Prostate gland (tissue), 2 donors: Measurements from ENCODE around the gene TADA2A. TPM values are rescaled to one million over a fixed set of nuclear protein-coding genes. Genes with fewer than 3 reads are reported as not detected.
"Not testable (repeated sequence)": the region's sequence is repeated elsewhere in the genome, so short reads cannot be mapped to it uniquely, and the experiment has no call there.

ENCODE experiments used
- DNase-seq: peaks from one replicate; pipeline ENCODE4 v3.0.0-alpha.2; 2019; ENCODE audit warnings: low spot score
- H3K27ac ChIP-seq, 2 donors: fragments of 200-600 bp; sonication (generic); 2 replicates each; pipeline ENCODE4 v1.5.1; 2017 to 2019
- H3K27me3 ChIP-seq: fragments of 200-600 bp; sonication (generic); replicated peaks from 2 replicates; pipeline ENCODE4 v1.5.1; 2019; ENCODE audit not compliant: insufficient read depth
- H3K36me3 ChIP-seq, 2 donors: fragments of 200-600 bp; sonication (generic); 1 replicate in 1 of 2; 2 replicates in 1 of 2; pipeline versions ENCODE4 v1.5.1 to v1.8.1; 2017 to 2019
- H3K4me1 ChIP-seq: fragments of 200-600 bp; sonication (generic); replicated peaks from 2 replicates; pipeline ENCODE4 v1.5.1; 2019
- H3K4me3 ChIP-seq, 2 donors: fragments of 200-600 bp; sonication (generic); 2 replicates each; pipeline ENCODE4 v1.5.1; 2017 to 2019
- H3K9me3 ChIP-seq: fragments of 200-600 bp; sonication (generic); 2 replicates; pipeline ENCODE4 v1.5.1; 2017
- POLR2A ChIP-seq: fragments of 450-650 bp; IDR thresholded peaks from one replicate; pipeline ENCODE4 v1.6.1; 2016; ENCODE audit warnings: antibody characterized with exemption, mild to moderate bottlenecking
- POLR2AphosphoS5 ChIP-seq: sonication (generic); formaldehyde crosslinking; IDR thresholded peaks from one replicate; pipeline ENCODE4 v1.6.1; 2017; ENCODE audit warnings: antibody characterized with exemption
- WGBS: methylation state at CpG from one replicate; pipeline ENCODE4 v1.1.5; 2018; 5-methylcytosine and 5-hydroxymethylcytosine counted together
- intact Hi-C: fragments of 100-400 bp; cut with DNase I; formaldehyde crosslinking; loops from one replicate; pipeline ENCODE4 v1.14.2; 2022
- total RNA-seq, 2 donors: library from RNA; depleted of rRNA; stranded (reverse); fragments of >200 nt; gene quantifications; one replicate each; pipeline ENCODE4 v1.1.0, GENCODE V29; 2016
- TF ChIP-seq, protein P1 (sequence below), 4 experiments: fragments of 200-600 bp in 2 of 4; fragments of 450-650 bp in 2 of 4; sonication (generic) in 2 of 4; IDR thresholded peaks; 1 replicate in 3 of 4; 2 replicates in 1 of 4; pipeline ENCODE4 v1.5.1; 2016 to 2019; ENCODE audit warnings: antibody characterized with exemption in 4 of 4, mild to moderate bottlenecking in 2 of 4, moderate library complexity in 2 of 4

TADA2A gene
- total RNA-seq, 2 donors from 2014 or later, result 13.0 to 29.7 TPM

DNA sequence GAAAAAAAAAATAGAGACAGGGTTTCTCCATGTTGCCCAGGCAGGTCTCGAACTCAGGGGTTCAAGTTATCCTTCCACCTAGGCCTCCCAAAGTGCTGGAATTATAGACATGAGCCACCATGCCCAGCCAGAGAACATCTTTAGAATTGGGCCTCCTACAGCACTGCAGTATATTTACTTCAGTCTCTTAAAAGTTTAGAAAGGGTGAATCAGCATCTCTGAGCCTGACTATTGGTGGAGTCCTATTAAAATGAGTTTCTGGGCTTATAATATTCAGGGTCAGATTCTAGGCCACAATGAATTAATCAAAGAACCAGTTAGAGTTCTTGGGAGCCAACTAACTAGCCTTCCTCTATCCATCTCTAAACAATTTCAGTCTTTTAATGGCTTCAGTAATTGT is 22.8 kb downstream of the TADA2A start:
- DNase-seq, result no peak
- intact Hi-C loops, result no loop called here
- Histone ChIP-seq H3K27me3 (no peaks in the 10 kb centered on the region), H3K4me3 (no peak overlapping the region), H3K36me3 (no peaks in the 10 kb centered on the region), H3K27ac (no peak overlapping the region), H3K9me3 (no peaks in the 10 kb centered on the region), H3K4me1 (no peaks in the 10 kb centered on the region)
- TF ChIP-seq, protein P1, sequence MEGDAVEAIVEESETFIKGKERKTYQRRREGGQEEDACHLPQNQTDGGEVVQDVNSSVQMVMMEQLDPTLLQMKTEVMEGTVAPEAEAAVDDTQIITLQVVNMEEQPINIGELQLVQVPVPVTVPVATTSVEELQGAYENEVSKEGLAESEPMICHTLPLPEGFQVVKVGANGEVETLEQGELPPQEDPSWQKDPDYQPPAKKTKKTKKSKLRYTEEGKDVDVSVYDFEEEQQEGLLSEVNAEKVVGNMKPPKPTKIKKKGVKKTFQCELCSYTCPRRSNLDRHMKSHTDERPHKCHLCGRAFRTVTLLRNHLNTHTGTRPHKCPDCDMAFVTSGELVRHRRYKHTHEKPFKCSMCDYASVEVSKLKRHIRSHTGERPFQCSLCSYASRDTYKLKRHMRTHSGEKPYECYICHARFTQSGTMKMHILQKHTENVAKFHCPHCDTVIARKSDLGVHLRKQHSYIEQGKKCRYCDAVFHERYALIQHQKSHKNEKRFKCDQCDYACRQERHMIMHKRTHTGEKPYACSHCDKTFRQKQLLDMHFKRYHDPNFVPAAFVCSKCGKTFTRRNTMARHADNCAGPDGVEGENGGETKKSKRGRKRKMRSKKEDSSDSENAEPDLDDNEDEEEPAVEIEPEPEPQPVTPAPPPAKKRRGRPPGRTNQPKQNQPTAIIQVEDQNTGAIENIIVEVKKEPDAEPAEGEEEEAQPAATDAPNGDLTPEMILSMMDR (IDR thresholded peaks at IDR 0.05), result no peak
- TF ChIP-seq POLR2AphosphoS5 (no peak), POLR2A (no peak)
- 95% methylated on average over 1 of the region's 1 CpG for WGBS

DNA sequence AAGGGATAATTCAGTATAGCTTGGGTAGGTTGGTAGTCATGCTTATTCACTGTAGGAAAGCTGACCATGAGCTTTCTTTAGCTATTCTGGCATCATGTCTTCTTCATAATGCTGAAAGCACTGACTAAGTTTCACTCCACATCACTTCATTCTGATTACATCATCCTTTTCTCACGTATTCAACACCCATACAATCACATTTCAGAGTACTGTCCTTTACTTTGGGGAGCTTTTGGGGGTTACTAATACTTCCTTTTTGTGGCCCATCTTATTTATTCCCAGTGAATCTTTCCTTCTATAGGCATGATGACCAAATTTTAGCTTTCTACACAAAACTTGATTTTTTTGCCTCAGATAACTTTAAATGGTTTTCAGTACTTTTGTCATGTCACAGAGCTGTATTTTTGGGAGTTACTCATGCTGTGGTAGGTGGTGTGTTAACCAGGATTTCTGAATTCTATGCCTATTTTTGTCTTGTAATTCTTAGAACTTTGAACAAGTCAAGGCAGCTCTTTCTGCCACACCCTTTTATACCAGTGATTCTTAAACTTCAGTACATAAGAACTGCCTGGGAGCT is 23.5 kb downstream of the TADA2A start:
- Histone ChIP-seq H3K27me3 (no peaks in the 10 kb centered on the region), H3K27ac (no peak overlapping the region), H3K4me3 (no peak overlapping the region), H3K9me3 (no peaks in the 10 kb centered on the region), H3K4me1 (no peaks in the 10 kb centered on the region), H3K36me3 (no peaks in the 10 kb centered on the region)
- TF ChIP-seq POLR2AphosphoS5 (no peak), POLR2A (no peak)
- TF ChIP-seq, protein P1 (IDR thresholded peaks at IDR 0.05), result no peak
- WGBS, result 39% methylated on average over 1 of the region's 1 CpG
- intact Hi-C loops, result no loop called here
- no peak for DNase-seq

DNA sequence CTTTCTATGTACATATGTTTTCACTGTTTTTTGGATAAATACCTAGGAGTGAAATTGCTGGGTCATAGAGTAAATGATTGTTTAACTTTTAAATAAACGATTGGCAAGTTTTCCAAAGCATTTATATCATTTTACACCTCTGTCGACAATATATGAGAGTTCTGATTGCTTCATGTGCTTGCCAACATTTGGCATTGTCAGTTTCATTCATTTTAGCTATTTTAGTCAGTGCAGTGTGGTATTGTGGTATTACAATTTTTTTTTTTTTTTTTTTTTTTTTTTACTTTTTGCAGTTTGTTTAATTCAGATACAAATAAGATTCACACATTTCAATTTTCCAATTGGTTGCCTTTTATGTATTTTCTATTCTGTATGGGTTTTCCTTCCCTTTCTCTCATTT is 26.0 kb downstream of the TADA2A start:
- H3K4me1 ChIP-seq, result no peaks in the 10 kb centered on the region
- TF ChIP-seq POLR2A (no peak), POLR2AphosphoS5 (no peak)
- TF ChIP-seq, protein P1 (IDR thresholded peaks at IDR 0.05), result no peak
- intact Hi-C loops, result no loop called here
- no peak overlapping the region for H3K4me3 ChIP-seq
- H3K27ac ChIP-seq, result no peak overlapping the region
- 91% methylated on average over 2 of the region's 2 CpGs for WGBS
- H3K27me3 ChIP-seq, result no peaks in the 10 kb centered on the region
- H3K36me3 ChIP-seq, result no peaks in the 10 kb centered on the region
- no peaks in the 10 kb centered on the region for H3K9me3 ChIP-seq
- DNase-seq, result no peak

DNA sequence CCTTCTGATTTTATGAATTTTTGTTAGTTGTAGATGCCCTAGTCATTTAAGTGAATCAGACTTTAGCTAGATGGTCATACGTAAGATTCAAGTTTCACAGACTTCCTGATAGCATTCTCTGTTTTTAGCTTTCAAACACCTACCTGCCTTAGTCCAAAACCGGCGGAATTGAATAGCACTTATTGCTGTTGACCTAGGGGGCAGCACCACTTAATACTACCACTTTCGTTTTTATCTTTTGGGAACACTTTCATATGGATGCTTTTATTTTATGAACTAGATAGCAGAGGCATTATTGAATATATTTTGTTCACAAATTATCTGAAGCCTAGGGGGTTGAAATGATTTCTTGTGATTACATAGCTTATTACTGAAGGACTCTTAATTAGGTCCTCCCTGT is 31.5 kb downstream of the TADA2A start:
- Histone ChIP-seq H3K4me1 (no peaks in the 10 kb centered on the region), H3K9me3 (no peaks in the 10 kb centered on the region), H3K4me3 (no peak overlapping the region), H3K27me3 (no peaks in the 10 kb centered on the region), H3K36me3 (no peaks in the 10 kb centered on the region), H3K27ac (no peak overlapping the region)
- TF ChIP-seq, protein P1 (IDR thresholded peaks at IDR 0.05), result no peak
- TF ChIP-seq POLR2AphosphoS5 (no peak), POLR2A (no peak)
- intact Hi-C loops, result no loop called here
- DNase-seq, result no peak
- WGBS, result 83% methylated on average over 4 of the region's 4 CpGs

DNA sequence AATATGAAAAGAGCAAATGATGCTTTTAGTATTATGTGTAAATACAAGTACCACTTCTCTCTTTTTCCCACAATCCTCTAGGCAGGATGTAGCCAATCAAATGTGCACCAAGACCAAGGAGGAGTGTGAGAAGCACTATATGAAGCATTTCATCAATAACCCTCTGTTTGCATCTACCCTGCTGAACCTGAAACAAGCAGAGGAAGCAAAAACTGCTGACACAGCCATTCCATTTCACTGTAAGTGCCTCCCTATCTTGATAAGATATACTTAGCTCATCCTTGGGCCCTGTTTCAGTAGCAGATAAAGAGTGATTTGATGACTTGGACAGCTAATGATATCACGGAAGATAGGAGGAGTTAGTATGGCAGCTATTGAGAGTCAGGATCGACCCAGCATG is 33.7 kb downstream of the TADA2A start:
- H3K36me3 ChIP-seq, result no peaks in the 10 kb centered on the region
- no peaks in the 10 kb centered on the region for H3K4me1 ChIP-seq
- H3K27ac ChIP-seq, result no peak overlapping the region
- 100% methylated on average over 2 of the region's 2 CpGs for WGBS
- no peak for TF ChIP-seq POLR2AphosphoS5
- no peak for TF ChIP-seq POLR2A
- TF ChIP-seq, protein P1 (IDR thresholded peaks at IDR 0.05), result no peak
- no peaks in the 10 kb centered on the region for H3K27me3 ChIP-seq
- intact Hi-C loops, result no loop called here
- no peak for DNase-seq
- no peaks in the 10 kb centered on the region for H3K9me3 ChIP-seq
- no peak overlapping the region for H3K4me3 ChIP-seq

DNA sequence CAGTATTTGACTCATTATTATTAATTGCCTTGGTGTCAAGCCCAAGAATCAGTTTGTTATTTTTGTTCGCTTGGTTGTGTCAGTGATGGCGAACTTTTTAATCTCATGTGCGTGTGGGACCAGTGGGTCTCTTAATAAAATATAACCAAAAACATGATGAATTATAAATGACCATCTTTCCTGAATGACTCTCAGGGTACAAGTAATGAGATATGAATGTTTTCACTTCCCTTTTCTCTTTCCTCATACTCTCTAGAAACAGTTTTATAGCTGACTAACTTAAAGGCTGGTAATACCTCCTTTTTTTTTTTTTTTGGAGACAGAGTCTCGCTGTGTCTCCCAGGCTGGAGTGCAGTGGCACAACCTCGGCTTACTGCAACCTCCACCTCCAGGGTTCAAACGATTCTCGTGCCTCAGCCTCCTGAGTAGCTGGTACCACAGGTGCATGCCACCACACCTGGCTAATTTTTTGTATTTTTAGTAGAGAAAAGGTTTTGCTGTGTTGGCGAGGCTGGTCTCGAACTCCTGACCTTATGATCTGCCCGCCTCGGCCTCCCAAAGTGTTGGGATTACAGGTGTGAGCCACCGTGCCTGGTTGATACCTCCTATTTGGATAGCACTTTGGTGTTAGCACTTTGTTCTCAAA is 34.8 kb downstream of the TADA2A start:
- DNase-seq, H3K4me1 ChIP-seq, H3K27ac ChIP-seq, H3K36me3 ChIP-seq, H3K9me3 ChIP-seq, intact Hi-C loops, H3K27me3 ChIP-seq, H3K4me3 ChIP-seq: not testable (repeated sequence)
- WGBS, result 91% methylated on average over 12 of the region's 12 CpGs
